Measurements from ENCODE around the gene FAM98B. TPM values are rescaled to one million over a fixed set of nuclear protein-coding genes. Genes with fewer than 3 reads are reported as not detected.

Gene FAM98B
- 9.5 TPM for polyA plus RNA-seq (2012; ENCODE audit: low read depth, missing spikeins)

GRCh38 chr15:38453971-38454695 is at the start of gene FAM98B:
Gene FAM98B (plus strand): TSS chr15:38454127. CDS start chr15:38454162, 35 bp downstream.
- peak; percentile 59 for FAIRE-seq
- TF ChIP-seq POU2F2 (IDR thresholded peaks at IDR 0.05; ENCODE audit: low read depth, low read length) (peak; percentile 86), SPI1 (IDR thresholded peaks at IDR 0.05; ENCODE audit: low read depth, low read length) (no peak), POLR2A (IDR thresholded peaks at IDR 0.05; ENCODE audit: low read depth, low read length) (peak; percentile 92), POLR2AphosphoS5 (IDR thresholded peaks at IDR 0.05; ENCODE audit: low read depth, low read length) (peak; percentile 94), TAF1 (IDR thresholded peaks at IDR 0.05; ENCODE audit: low read depth, low read length) (peak; percentile 92), PAX5 (IDR thresholded peaks at IDR 0.05; ENCODE audit: insufficient read depth, low read length, severe bottlenecking) (no peak)
- peak; percentile 53 for DNase-seq (ENCODE audit: insufficient read length, low spot score)

GRCh38 chr15:38406436-38406835 is 47.5 kb upstream of the FAM98B start:
- TF ChIP-seq POU2F2 (IDR thresholded peaks at IDR 0.05; ENCODE audit: low read depth, low read length) (no peak), SPI1 (IDR thresholded peaks at IDR 0.05; ENCODE audit: low read depth, low read length) (no peak), PAX5 (IDR thresholded peaks at IDR 0.05; ENCODE audit: insufficient read depth, low read length, severe bottlenecking) (no peak), POLR2AphosphoS5 (IDR thresholded peaks at IDR 0.05; ENCODE audit: low read depth, low read length) (no peak), POLR2A (IDR thresholded peaks at IDR 0.05; ENCODE audit: low read depth, low read length) (no peak), TAF1 (IDR thresholded peaks at IDR 0.05; ENCODE audit: low read depth, low read length) (no peak)
- FAIRE-seq (no peak), DNase-seq (ENCODE audit: insufficient read length, low spot score) (no peak)

GRCh38 chr15:38408576-38408975 is 45.4 kb upstream of the FAM98B start:
- TF ChIP-seq PAX5 (IDR thresholded peaks at IDR 0.05; ENCODE audit: insufficient read depth, low read length, severe bottlenecking) (no peak), TAF1 (IDR thresholded peaks at IDR 0.05; ENCODE audit: low read depth, low read length) (no peak), SPI1 (IDR thresholded peaks at IDR 0.05; ENCODE audit: low read depth, low read length) (no peak), POLR2A (IDR thresholded peaks at IDR 0.05; ENCODE audit: low read depth, low read length) (no peak), POU2F2 (IDR thresholded peaks at IDR 0.05; ENCODE audit: low read depth, low read length) (no peak), POLR2AphosphoS5 (IDR thresholded peaks at IDR 0.05; ENCODE audit: low read depth, low read length) (no peak)
- no peak for FAIRE-seq
- DNase-seq (ENCODE audit: insufficient read length, low spot score): no peak

- no peak for FAIRE-seq
- no peak for TF ChIP-seq POLR2AphosphoS5 (IDR thresholded peaks at IDR 0.05; ENCODE audit: low read depth, low read length)
- no peak for TF ChIP-seq SPI1 (IDR thresholded peaks at IDR 0.05; ENCODE audit: low read depth, low read length)
- TF ChIP-seq TAF1 (IDR thresholded peaks at IDR 0.05; ENCODE audit: low read depth, low read length): no peak
- no peak for TF ChIP-seq POLR2A (IDR thresholded peaks at IDR 0.05; ENCODE audit: low read depth, low read length)
- no peak for TF ChIP-seq POU2F2 (IDR thresholded peaks at IDR 0.05; ENCODE audit: low read depth, low read length)
- TF ChIP-seq PAX5 (IDR thresholded peaks at IDR 0.05; ENCODE audit: insufficient read depth, low read length, severe bottlenecking): no peak
- no peak for DNase-seq (ENCODE audit: insufficient read length, low spot score)
These were observed 42.0 kb upstream of the FAM98B start for GRCh38 chr15:38411902-38412301.

- TF ChIP-seq TAF1 (IDR thresholded peaks at IDR 0.05; ENCODE audit: low read depth, low read length) (no peak), SPI1 (IDR thresholded peaks at IDR 0.05; ENCODE audit: low read depth, low read length) (no peak), POLR2A (IDR thresholded peaks at IDR 0.05; ENCODE audit: low read depth, low read length) (no peak), POLR2AphosphoS5 (IDR thresholded peaks at IDR 0.05; ENCODE audit: low read depth, low read length) (no peak), PAX5 (IDR thresholded peaks at IDR 0.05; ENCODE audit: insufficient read depth, low read length, severe bottlenecking) (no peak), POU2F2 (IDR thresholded peaks at IDR 0.05; ENCODE audit: low read depth, low read length) (no peak)
- no peak for DNase-seq (ENCODE audit: insufficient read length, low spot score)
- no peak for FAIRE-seq
These were observed 41.5 kb upstream of the FAM98B start for GRCh38 chr15:38412466-38412865.

- FAIRE-seq: no peak
- no peak for TF ChIP-seq POLR2AphosphoS5 (IDR thresholded peaks at IDR 0.05; ENCODE audit: low read depth, low read length)
- TF ChIP-seq PAX5 (IDR thresholded peaks at IDR 0.05; ENCODE audit: insufficient read depth, low read length, severe bottlenecking): no peak
- TF ChIP-seq POLR2A (IDR thresholded peaks at IDR 0.05; ENCODE audit: low read depth, low read length): no peak
- TF ChIP-seq TAF1 (IDR thresholded peaks at IDR 0.05; ENCODE audit: low read depth, low read length): no peak
- TF ChIP-seq POU2F2 (IDR thresholded peaks at IDR 0.05; ENCODE audit: low read depth, low read length): no peak
- TF ChIP-seq SPI1 (IDR thresholded peaks at IDR 0.05; ENCODE audit: low read depth, low read length): no peak
- no peak for DNase-seq (ENCODE audit: insufficient read length, low spot score)
These were observed 39.6 kb upstream of the FAM98B start for GRCh38 chr15:38414357-38414756.

GRCh38 chr15:38421069-38421690 is 32.7 kb upstream of the FAM98B start:
- no peak for DNase-seq (ENCODE audit: insufficient read length, low spot score)
- FAIRE-seq: no peak
- TF ChIP-seq POU2F2 (IDR thresholded peaks at IDR 0.05; ENCODE audit: low read depth, low read length) (no peak), TAF1 (IDR thresholded peaks at IDR 0.05; ENCODE audit: low read depth, low read length) (no peak), POLR2A (IDR thresholded peaks at IDR 0.05; ENCODE audit: low read depth, low read length) (no peak), SPI1 (IDR thresholded peaks at IDR 0.05; ENCODE audit: low read depth, low read length) (no peak), PAX5 (IDR thresholded peaks at IDR 0.05; ENCODE audit: insufficient read depth, low read length, severe bottlenecking) (no peak), POLR2AphosphoS5 (IDR thresholded peaks at IDR 0.05; ENCODE audit: low read depth, low read length) (no peak)

GRCh38 chr15:38424101-38424552 is 29.8 kb upstream of the FAM98B start:
- no peak for DNase-seq (ENCODE audit: insufficient read length, low spot score)
- FAIRE-seq: no peak
- TF ChIP-seq POLR2AphosphoS5 (IDR thresholded peaks at IDR 0.05; ENCODE audit: low read depth, low read length): no peak
- no peak for TF ChIP-seq POU2F2 (IDR thresholded peaks at IDR 0.05; ENCODE audit: low read depth, low read length)
- TF ChIP-seq POLR2A (IDR thresholded peaks at IDR 0.05; ENCODE audit: low read depth, low read length): no peak

- TF ChIP-seq POLR2AphosphoS5 (IDR thresholded peaks at IDR 0.05; ENCODE audit: low read depth, low read length) (no peak), PAX5 (IDR thresholded peaks at IDR 0.05; ENCODE audit: insufficient read depth, low read length, severe bottlenecking) (no peak)
- FAIRE-seq: no peak
- no peak for DNase-seq (ENCODE audit: insufficient read length, low spot score)
These were observed 28.7 kb upstream of the FAM98B start for GRCh38 chr15:38425269-38425668.

All from GM12891 (cell line).